Bronchial epithelial cell (primary cell): Measurements from ENCODE around the gene MYL10. TPM values are rescaled to one million over a fixed set of nuclear protein-coding genes. Genes with fewer than 3 reads are reported as not detected.
A peak's percentile ranks its signal among the peaks of the same experiment; 100 is the strongest.

Experiments used
- DNase-seq: peaks from one replicate; pipeline ENCODE4 v3.0.0-alpha.2; 2010; ENCODE audit warnings: low read depth
- FAIRE-seq: peaks from 2 replicates; lab custom pipeline; 2011; peaks lifted over from hg19 to GRCh38; lab: Jason Lieb, UNC
- H3K27me3 ChIP-seq: 2 replicates; pipeline ENCODE4 v1.5.1; 2011; ENCODE audit warnings: low read length; ENCODE audit not compliant: control insufficient read depth, insufficient read depth
- H3K36me3 ChIP-seq: 2 replicates; pipeline ENCODE4 v1.5.1; 2011; ENCODE audit warnings: low read length; ENCODE audit not compliant: control insufficient read depth, insufficient read depth
- H3K4me3 ChIP-seq: 2 replicates; pipeline ENCODE4 v1.5.1; 2011; ENCODE audit warnings: mild to moderate bottlenecking, low read depth, low read length, control low read depth
- total RNA-seq: library from RNA; depleted of rRNA; stranded (reverse); fragments of >200 nt; gene quantifications from 2 replicates; pipeline ENCODE4 v1.2.1, GENCODE V29; 2014
- TF ChIP-seq, protein P1 (sequence below): IDR thresholded peaks from 2 replicates; pipeline ENCODE4 v1.5.1; 2011; ENCODE audit warnings: mild to moderate bottlenecking, moderate library complexity, low read length, control low read depth, inconsistent platforms; ENCODE audit not compliant: insufficient read depth, severe bottlenecking

Gene MYL10
- total RNA-seq, 1 donor from 2014 or later, result not detected

DNA sequence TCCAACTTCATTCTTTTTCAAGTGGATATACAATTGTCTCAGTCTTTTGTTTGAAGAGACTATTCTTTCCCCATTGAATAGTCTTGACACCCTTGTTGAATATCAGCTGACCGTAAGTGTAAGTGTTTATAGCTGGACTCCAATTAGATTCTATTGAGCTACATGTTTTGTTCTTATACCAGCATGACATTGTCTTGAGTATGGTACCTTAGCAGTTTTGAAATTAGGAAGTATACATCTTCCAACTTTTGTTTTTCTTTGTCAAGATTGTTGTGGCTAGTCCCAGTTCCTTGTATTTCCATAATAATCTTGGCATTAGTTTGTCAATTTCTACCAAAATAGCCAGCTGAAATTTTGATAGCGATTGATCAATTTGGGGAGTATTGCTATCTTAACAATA lies 56.9 kb downstream of the MYL10 start:
- TF ChIP-seq, protein P1, sequence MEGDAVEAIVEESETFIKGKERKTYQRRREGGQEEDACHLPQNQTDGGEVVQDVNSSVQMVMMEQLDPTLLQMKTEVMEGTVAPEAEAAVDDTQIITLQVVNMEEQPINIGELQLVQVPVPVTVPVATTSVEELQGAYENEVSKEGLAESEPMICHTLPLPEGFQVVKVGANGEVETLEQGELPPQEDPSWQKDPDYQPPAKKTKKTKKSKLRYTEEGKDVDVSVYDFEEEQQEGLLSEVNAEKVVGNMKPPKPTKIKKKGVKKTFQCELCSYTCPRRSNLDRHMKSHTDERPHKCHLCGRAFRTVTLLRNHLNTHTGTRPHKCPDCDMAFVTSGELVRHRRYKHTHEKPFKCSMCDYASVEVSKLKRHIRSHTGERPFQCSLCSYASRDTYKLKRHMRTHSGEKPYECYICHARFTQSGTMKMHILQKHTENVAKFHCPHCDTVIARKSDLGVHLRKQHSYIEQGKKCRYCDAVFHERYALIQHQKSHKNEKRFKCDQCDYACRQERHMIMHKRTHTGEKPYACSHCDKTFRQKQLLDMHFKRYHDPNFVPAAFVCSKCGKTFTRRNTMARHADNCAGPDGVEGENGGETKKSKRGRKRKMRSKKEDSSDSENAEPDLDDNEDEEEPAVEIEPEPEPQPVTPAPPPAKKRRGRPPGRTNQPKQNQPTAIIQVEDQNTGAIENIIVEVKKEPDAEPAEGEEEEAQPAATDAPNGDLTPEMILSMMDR, result no peak
- Histone ChIP-seq H3K4me3 (no peak overlapping the region), H3K36me3 (no peaks in the 10 kb centered on the region), H3K27me3 (no peaks in the 10 kb centered on the region)
- no peak for DNase-seq
- no peak for FAIRE-seq

- DNase-seq (no peak), FAIRE-seq (no peak)
Measured at GRCh38 chr7:101567230-101567629, 61.9 kb downstream of the MYL10 start.

GRCh38 chr7:101565601-101566209 lies 63.4 kb downstream of the MYL10 start:
- TF ChIP-seq, protein P1, result no peak
- Histone ChIP-seq H3K4me3 (no peak overlapping the region), H3K36me3 (no peaks in the 10 kb centered on the region), H3K27me3 (no peaks in the 10 kb centered on the region)
- no peak for FAIRE-seq
- DNase-seq, result no peak

More at GRCh38 chr7:101567230-101567629, 61.9 kb downstream of the MYL10 start:
- TF ChIP-seq, protein P1, result no peak
- H3K4me3 ChIP-seq, result no peak overlapping the region
- no peaks in the 10 kb centered on the region for H3K27me3 ChIP-seq
- no peaks in the 10 kb centered on the region for H3K36me3 ChIP-seq

DNA sequence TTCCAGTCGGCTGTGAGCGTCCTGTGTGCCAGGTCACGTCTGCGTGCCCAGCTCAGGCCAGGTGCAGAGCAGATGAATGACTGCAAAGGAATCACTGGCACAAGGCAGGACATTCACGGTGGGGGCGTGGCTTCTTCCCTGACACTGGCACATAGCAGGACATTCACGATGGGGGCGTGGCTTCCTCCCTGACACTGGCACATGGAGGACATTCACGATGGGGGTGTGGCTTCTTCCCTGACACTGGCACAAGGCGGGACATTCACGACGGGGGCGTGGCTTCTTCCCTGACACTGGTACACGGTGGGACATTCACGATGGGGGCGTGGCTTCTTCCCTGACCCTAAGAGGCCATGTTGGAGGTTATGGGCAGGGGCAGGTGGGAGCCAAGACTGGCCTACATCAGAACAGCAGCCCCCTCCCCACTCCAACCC lies 64.3 kb downstream of the MYL10 start:
- H3K27me3 ChIP-seq, result no peaks in the 10 kb centered on the region
- no peak overlapping the region for H3K4me3 ChIP-seq
- FAIRE-seq (peak; percentile 77), DNase-seq (peak; percentile 33)
- H3K36me3 ChIP-seq, result no peaks in the 10 kb centered on the region
- TF ChIP-seq, protein P1, result no peak

GRCh38 chr7:101563943-101564777 lies 64.9 kb downstream of the MYL10 start:
- Histone ChIP-seq H3K4me3 (no peak overlapping the region), H3K36me3 (no peaks in the 10 kb centered on the region), H3K27me3 (no peaks in the 10 kb centered on the region)
- TF ChIP-seq, protein P1, result no peak
- DNase-seq (no peak), FAIRE-seq (no peak)

Other genes starting within 250 kb of the MYL10 start
- gene CUX1, start 188.3 kb upstream of the MYL10 start, total RNA-seq, result 39.0 and 40.5 TPM in 2 replicates